Neural progenitor cell (in vitro differentiated cells): ENCODE measurements around the gene UBE3C.

Source experiments
- EZH2 ChIP-seq: fragments of 200-600 bp; sonication (generic); IDR thresholded peaks from 2 replicates; pipeline ENCODE4 v1.6.1; 2017; ENCODE audit warnings: antibody characterized with exemption, mild to moderate bottlenecking, moderate library complexity
- TF ChIP-seq, protein P1 (sequence below): fragments of 200-600 bp; sonication (generic); IDR thresholded peaks from 2 replicates; pipeline ENCODE4 v1.5.1; 2017; ENCODE audit warnings: antibody characterized with exemption, mild to moderate bottlenecking

DNA sequence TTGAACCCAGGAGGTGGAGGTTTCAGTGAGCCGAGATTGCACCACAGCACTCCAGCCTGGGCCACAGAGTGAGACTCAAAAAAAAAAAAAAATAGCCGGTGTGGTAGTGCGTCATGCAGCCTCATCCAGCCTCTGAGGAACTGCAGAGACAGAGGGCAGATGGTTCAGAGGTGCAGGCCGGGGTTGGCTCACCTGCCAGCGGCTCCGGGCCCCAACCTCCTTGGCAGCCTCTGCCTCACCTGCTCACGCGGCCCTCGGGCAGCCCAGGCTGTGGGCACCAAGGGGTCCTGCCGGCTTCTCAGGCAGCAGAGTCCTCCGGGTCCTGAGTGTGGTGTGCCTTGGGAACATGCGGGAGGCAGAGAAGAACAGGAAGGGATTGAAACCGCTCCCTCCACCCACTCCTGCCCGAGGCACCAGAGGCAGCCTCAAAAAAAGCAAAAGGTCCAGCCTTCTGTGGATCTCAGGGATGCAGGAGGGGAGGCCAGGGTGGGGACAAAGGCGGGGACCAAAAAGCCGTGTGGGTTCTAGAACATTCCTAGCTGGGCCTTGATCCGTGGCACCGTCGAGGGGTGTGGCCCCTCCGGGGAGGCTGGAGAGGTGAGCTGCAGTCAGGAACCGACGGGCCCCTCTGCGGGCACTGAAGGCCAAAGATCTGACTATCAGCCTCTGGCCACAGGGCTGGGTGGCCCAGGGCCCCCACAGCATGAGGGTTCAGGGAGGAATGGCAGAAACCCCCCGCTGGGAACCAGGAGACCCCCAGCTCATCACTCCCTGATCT is 142.7 kb downstream of the UBE3C start:
- TF ChIP-seq, protein P1, sequence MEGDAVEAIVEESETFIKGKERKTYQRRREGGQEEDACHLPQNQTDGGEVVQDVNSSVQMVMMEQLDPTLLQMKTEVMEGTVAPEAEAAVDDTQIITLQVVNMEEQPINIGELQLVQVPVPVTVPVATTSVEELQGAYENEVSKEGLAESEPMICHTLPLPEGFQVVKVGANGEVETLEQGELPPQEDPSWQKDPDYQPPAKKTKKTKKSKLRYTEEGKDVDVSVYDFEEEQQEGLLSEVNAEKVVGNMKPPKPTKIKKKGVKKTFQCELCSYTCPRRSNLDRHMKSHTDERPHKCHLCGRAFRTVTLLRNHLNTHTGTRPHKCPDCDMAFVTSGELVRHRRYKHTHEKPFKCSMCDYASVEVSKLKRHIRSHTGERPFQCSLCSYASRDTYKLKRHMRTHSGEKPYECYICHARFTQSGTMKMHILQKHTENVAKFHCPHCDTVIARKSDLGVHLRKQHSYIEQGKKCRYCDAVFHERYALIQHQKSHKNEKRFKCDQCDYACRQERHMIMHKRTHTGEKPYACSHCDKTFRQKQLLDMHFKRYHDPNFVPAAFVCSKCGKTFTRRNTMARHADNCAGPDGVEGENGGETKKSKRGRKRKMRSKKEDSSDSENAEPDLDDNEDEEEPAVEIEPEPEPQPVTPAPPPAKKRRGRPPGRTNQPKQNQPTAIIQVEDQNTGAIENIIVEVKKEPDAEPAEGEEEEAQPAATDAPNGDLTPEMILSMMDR: no peak
- no peak for TF ChIP-seq EZH2
